Stimulated activated CD4-positive, alpha-beta T cell treated with anti-CD3 and anti-CD28 coated beads, Interleukin-4, amount 100 ng/mL, for 48 hours (primary cell): ENCODE results near the gene SCUBE1.

Experiments
- DNase-seq, 2 donors: peaks; one replicate each; pipeline ENCODE4 v3.0.0-alpha.2; 2020; ENCODE audit warnings: low read depth in 2 of 2

Gene SCUBE1

DNA sequence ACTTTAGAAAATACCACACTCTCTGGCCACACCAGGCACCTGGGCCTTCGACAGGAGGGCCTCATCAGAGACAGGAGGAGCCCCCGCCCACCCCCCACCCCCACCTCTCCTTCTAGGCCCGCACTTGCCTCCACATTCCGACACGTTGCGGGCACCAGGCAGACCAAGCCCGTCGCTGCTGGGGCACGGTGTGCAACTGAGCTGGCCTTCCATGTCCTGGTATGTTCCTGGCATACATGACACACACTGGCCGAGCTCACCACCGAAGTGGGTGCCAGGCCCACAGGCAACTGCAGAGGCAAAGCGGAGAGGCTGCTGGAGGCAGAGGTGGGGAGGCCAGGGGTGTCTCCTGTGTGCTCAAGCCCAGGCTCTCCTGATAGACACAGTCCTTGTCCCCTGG, 129.2 kb downstream of the SCUBE1 start:
- no peak for DNase-seq

DNA sequence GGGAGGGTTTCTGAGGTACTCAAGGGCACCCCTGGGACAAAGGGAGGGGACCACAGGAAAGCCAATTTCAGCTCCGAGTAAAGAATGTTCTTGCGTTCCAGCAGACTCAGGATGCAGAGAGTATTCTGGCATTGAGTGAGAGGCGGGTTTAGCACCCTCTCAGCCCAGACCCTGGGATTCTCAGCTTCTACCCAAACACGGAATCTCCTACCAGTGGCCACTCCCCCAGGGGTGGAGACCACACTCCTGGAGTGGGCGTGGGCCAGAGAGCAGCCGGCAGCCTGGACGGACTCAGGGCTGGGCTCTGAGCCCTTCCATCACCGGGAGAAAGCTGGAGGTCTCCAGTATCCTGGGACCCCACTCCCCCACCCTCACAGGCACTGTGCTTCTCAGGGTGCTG, 130.1 kb downstream of the SCUBE1 start:
- DNase-seq = no peak

DNA sequence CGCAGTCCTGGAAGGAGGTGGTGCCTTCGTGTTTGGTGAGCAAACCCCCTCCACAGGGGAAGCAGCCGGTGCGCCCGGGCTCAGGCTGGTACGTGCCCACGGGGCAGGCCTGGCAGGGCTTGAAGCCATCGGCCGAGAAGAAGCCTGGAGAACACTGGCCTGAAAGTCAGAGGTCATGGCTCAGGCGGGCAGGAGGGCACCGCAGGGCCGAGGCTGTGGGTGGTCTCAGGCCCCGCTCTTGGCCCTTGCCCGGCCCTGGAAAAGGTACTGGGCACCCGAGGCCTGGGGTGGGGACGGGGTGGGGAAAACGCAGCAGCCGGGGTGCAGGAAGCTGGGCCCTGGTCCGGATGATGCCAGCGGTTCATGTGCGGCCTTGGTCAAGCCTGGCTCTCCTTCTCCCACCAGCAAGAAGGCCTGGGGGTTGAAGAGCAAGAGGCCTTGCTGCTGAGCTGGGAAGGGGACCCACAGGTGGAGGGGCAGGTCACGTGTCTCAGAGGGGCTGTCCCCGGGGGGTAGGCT, 130.7 kb downstream of the SCUBE1 start:
- DNase-seq = no peak

DNA sequence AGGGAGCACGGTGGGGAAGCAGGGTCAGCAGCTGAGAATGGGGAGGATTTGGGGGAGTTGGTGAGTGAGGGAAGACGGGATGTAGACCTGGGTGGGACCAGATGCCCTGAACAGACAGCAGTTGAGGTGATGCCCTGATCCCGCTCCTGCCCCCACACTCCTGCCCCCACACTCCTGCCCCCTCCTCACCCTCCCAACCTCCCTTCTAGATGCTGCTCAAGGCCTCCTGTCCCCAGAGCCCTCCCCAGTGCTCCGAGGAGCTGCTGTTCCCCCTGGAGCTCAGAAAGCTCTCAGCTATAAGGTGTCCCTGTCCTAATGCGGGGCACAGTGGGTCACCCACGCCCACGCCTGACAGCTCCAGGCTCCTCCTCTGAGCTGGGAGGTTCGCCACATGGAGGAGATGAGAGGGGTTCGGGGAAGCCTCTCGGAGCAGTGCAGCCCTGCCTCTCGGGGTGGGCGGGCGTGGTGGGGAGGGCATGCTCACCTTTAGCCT, 131.2 kb downstream of the SCUBE1 start:
- DNase-seq = no peak

DNA sequence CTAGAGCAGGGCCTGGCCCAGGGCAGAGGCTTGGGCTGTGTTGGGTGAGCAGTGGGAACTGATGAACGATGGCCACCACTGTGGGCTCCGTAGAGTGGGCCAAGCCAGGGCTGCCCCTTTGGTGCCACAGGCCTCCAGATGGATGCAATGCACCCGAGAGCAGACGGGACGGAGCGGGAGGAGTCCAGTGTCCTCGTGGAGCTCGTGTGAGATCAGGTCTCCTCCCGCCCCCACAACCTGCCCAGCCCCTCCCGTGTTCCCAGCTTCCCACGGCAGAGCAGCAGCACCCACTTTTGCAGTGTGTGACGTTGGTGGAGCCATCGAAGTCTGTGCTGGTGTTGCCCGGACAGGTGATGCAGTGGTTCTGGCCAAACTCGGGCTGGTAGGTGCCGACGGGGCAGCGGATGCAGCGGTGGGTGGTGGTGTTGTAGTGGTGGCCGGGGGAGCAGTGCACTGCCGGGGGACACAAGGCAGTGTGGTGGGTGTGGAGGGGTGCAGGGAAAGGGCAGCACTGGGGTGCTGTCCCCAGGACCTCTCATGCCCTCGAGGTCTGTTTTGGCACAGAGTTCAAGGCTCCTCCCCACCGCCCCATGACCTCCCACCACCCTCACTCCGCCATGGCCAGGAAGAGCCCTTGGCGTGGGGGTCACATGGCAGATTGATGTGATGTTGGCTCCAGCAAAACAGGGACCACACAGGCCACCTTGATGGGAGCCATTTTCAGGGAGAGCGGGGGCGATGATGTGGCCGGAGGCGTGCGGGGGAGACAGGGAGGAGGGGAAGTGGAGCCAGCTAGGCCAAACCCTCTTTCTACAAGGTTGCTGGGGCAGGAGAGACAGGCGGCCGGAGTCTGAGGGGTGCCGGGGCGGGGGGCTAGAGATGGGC, 132.3 kb downstream of the SCUBE1 start:
- DNase-seq = no peak

DNA sequence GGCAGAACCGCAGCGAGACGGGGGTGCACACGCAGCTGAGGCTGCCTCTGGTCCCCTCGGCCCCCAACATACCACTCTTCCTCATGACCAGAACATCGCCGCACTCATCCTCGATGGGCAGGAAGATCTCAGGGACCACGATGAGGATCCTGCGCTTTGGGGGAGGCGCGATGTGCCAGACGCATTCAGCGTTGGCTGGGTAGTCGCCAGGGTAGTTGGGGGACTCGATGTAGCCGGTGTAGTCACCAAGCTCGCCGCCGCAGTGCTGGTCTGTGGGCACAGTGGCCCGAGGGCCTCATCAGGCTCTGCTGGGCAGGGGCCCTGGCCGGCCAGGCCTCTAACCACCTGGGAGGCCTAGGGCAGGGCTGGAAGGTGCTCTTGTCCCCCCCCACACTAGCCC, 133.2 kb downstream of the SCUBE1 start:
- no peak for DNase-seq

DNA sequence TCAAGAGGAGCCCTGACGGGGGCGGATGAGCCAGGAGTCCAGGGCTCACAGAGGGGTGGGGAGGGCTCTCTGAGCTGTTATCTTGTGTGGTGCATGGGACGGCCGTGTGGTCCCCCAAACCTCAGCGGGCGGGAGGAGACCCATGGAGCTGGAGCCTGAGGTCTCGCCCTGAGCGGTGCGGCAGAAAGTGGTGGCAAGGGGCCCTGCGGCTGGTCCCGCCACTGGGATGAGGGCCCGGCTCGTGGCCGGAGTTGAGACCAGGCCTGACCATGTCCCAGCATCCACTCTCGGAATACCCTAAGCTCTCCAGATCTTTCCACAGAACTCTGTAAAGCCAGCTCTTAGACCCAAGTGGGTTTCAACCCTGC, 133.7 kb downstream of the SCUBE1 start:
- no peak for DNase-seq

DNA sequence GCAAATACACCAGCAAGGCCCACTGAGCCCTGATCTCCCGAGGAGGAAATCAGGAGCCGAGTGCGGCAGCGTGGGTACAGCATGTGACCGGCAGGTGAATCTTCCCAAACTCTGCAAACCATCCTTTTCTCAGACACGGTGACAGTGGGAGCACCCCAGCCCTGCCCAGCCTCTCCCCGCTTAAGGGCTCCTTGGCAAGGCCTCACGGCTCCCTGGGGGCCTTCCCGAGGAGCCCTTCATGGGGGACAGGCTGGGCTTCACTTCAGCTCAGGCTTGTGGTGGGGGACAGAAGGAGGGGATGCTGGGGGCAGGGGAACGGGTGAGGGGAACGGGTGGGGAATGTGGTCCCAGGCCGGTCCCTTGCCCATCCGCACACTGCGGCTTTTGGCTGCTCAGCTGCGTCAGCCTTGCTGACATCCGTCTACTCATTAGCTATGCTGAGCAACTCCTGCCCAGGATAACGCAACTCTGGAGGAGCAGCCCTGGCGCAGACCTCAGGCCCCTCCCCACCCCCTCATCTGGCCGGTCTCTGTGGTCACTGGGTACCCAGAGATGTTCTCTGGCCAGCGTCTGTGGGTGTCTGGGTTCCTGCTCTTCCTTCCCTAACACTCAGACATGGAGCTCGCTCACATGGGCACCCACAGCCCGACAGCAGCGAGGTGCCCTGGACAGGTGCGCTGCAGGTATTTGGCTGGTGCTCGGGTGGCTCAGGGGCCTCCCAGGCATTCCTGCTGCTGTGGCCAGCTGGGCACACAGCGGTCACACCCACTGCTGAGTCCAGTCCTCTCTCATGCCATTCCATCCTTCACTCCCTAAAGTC, 134.3 kb downstream of the SCUBE1 start:
- DNase-seq = no peak

DNA sequence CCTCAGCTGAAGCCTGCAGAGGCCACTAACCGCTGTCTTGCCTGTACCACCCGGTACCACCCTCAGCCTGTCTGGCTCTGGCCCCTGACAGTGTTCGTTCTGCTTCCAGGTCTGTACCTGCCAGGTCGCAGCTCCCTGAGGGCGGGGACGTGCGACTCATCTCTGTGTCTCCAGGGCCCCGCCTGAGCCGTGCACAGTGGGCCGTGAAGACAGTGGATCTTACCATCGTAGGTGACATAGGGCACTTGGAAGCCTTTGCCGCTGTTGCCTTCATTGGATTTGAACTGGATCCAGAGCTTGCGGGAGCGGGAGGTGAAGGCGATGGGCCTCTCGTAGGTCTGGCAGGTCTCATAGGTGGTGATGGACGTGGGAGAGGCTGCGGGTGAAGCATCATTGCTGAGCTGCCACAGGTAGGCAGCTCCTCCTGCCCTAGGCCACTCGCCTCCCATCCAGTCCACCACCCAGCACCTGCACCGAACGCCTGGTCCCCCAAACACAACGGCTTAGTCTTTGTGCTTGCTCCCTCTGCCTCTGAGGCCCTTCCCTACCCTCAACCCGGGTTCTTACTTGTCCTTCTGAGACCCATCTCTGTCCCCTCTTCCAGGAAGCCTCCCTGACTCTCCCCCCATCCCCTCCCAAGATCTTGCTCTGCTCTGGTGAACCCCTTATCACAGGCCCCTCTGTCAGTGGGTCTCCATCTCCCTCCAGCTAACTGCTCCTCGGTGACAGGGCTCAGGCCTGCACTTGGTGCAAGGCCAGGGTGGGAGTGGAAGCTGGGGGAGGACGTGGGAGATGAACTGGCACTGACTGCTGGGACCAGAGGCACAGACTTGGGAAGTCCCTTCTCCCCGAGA, 135.1 kb downstream of the SCUBE1 start:
- DNase-seq = no peak

DNA sequence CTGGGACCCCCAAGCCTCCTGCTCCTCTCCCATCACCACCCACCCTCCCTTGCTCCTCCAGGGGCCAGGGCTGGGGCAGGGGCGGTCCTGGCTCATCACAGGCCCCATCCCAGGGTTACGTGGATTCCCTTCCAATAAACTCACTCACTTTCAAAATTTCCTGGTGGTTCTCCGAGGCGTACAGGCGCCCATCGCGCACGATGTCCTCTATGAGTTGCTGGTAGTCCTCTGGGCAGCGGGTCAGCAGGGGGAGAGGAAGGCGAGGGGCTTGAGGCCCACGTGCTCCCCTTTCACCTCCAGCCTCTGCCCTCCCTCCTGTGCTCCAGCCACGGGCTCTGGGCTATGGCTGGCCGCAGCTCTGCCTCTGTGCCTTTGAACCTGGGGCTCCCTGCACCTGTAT, 135.8 kb downstream of the SCUBE1 start:
- DNase-seq = no peak

DNA sequence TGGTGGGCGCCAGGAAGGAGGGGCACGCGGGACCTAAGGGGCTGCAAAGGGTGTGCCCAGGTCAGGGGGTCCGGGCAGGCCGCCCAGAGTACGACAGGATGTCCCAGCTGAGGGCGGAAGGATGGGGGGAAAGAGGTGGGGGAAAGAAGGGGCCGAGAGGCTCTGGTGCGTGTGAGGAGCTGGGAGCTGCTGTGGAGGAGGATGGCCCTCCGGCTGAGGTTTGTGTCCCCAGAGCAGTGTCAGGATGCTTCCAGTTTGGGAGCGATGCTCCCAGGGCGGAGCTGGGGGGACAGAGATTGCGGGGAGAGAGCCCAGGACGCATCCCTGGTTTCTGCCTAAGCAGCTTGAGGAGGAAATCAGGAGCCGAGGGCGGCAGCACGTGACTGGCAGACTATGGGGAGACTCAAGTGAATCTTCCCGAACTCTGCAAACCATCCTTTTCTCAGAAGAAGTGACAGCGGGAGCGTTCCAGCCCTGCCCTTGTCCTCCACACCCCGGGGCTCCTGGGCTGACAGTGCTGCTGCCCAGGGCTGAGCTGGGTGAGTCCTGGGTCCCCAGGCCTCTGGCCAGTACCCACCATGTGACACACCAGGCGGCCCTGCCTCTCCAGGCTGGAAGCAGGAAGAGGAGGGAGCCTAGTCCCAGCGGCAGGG, 136.5 kb downstream of the SCUBE1 start:
- no peak for DNase-seq

DNA sequence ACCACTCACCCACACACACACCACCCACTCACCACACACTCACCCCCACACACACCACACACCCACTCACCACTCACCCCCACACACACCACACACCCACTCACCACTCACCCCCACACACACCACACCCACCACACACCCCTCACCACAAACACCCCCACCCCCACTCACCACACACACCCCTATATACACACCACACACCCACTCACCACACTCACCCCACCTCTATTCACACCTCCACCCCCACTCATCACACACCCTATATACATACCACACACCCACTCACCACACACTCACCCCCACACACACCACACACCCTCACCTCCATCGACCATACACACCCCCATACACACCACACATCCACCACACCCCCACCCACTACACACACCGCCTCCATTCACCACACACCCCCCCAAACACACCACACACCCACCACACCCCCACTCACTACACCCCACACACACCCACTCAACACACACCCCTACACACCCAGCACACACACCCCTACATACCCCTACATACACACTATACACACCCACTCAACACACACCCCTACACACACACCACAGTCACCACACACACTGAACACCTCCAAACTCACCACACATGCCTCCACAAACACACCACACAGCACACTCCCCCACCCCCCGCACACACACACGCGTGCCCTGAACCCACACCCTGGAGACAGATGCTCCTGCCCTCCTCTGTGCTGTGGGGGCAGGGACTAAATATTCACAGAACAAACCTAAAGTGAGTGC, 137.2 kb downstream of the SCUBE1 start:
- no peak for DNase-seq

DNA sequence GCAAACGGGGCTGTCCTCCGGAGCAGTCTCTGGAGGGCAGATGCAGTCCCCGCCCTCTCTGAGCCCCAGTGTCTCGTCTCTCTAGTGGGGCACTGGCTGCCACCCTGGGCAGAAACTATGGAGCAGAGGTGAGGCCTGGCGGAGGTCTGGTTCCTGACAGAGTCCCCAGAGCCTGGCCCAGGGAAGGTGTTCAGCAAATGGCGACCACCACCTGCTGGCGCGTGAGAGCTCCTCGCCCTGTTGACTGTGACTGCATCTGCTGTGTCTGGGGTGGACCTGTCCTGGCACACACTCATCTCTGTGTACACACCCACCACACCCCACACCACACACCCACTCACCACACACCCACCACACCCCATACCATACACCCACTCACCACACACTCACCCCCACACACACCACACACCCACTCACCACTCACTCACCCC, 137.9 kb downstream of the SCUBE1 start:
- DNase-seq = no peak

DNA sequence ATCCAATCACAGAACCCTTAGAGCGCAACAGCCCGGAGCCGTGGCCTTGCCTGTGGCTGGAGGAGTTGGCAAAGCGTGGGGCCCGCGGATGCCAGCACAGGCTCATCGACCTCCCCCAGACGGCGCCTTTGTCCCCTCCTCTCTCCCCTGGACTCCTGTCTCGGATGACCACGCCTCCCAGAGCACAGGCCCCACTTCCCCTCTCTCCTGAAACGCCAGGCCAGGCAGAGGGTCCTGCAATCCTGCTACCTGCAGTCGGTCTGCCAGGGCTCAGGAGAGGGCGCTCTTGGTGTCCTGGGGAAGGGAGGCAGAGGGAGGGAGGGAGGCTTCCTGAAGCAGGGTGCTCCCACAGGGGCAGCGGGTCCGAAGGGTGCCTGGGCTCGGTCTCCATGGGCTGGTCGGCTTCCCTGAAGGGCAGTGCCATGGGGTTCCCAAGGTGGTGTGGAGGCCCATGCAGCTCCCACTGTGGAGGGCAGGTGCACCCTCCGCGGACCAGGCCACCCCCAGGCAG, 139.6 kb downstream of the SCUBE1 start:
- DNase-seq = no peak

DNA sequence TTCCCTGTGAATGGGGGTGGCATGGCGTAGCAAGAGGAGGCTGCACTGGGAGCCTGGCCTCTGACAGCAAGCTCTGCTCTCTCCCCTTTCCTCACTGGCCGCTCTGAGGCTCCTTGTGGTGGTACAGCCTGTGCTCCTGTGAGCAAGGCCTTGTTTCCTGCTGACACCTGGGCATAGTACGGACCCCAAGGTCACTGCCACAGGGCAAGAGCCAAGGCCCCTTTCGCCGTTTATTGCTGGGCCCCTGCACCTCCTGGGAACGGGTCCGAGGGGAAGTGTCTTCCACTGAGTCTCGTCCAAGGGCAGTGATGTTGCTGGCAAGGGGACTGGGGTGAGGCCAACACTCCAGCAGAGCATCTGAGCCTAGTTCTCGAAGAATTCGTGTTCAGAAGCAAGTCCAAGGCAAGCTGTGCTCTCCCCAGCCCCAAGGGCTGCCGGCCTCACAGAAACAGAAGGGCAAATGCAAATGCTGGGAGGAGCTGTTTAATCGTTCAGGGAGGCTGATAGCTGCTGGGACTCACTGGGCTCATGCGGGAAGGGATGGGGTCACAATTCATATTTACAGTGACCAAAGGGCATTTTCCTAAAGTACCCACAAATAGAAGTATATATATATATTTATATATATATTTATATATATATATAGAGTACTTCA, 140.3 kb downstream of the SCUBE1 start:
- no peak for DNase-seq

DNA sequence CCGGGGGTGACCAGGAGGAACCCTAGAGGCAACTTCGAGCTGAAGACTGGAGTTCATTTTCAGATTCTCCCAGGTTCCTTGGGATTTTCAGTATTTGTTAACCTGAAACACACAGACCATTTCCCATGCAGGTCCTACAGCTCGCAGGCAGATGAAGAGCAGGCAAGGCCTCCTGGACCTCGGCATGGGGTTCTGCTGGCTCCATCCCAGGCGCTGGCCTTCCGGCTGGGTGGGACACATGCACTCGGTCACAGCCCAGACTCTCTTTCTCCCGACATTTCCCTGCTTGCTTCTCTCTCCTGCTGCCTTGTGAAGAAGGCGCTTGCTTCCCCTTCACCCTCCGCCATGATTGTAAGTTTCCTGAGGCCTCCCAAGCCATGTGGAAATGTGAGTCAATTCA, 140.8 kb downstream of the SCUBE1 start:
- no peak for DNase-seq

DNA sequence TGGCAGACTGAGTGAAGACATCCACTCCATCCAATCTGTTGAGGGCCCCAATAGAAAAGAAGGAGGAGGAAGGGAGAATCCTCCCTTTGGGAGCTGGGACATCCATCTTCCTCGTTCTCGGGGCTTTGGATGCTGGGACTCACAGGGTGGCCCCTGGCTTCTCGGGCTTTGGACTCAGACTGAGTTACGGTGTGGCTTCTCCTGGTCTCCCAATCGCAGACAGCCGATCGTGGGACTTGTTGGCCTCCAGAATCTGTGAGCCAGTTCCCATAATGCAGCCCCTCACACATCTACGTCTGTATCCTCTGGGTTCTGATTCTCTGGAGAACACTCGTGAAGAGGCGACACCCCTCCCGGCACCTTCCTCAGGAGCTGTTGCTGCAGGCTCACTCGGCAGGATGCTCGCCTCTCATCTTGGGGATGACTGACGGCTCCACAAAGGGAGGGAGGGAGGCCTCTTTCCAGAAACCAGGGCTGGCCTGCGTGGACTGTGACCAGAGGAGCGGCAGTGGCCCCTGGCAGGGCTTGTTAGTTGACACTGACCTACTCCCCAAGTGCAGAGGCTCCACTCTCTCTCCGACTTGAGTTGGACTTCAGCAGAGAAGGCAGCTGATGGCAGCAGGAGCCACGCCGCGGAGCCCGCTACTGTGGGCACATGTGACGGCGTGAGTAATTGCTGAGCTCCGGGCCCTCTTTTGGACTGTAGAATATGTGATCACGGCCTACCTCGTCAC, 141.5 kb downstream of the SCUBE1 start:
- DNase-seq = no peak

DNA sequence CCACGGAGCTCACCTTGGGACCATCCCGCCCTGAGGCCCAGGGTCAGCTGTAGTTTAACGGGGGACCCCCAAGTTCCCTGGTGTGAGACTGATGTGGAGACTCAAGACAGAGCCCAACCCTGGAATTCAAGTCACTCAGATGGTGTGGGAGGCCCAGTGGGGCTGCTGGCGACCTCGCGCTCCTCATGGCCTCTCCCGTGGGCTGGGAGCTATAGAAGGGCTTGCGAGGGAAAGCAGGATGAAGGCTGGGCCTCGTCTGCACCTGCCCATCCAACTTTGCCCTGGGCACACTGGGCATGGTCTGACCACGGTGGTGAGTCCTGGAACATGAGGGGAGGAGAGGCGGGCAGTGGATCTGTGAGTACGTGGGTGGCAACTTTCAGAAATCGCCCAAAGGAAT, 142.6 kb downstream of the SCUBE1 start:
- DNase-seq = no peak

DNA sequence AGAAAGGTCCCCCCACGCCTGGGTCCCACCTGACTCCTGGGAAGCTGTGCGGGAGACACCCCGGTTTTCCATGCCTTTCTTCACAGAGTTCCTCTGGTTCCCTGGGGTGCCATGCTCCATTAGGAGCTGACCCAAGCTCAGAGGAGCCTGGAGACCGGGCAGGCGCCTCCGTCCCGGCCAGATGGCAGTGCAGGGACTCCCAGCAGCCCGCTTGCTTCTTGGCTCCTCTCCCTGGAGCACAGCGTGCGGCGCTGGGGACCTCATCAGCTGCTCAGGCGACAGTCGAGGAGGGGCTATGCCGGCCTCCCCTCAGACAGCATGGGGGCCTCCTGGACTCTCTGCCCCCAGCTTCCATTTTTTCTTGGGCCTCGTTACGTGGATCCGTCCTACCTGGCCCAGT, 143.1 kb downstream of the SCUBE1 start:
- no peak for DNase-seq
